ENCODE data around the gene GPS1.

The GPS1 gene

GRCh38 chr17:82048571-82048971, 3.1 kb upstream of the GPS1 start:
- Histone ChIP-seq H4K20me1 (ENCODE audit: insufficient read depth, low read length) (peaks cover 7% of the 10 kb centered on the region; the same call in 1 of the 2 replicates), H3K4me2 (ENCODE audit: low read length) (no peak overlapping the region), H3K27me3 (ENCODE audit: low read depth, low read length) (no peaks in the 10 kb centered on the region), H3K4me1 (ENCODE audit: low read length) (peaks cover 13% of the 10 kb centered on the region), H3K9me3 (ENCODE audit: insufficient read depth, low read length) (no peaks in the 10 kb centered on the region), H3K27ac (ENCODE audit: low read length) (no peak overlapping the region), H3K4me3 (ENCODE audit: low read length) (no peak overlapping the region), H2AFZ (ENCODE audit: low read depth, low read length) (no peak overlapping the region), H3K36me3 (replicated peaks; ENCODE audit: low read depth, low read length) (no peaks in the 10 kb centered on the region), H3K9ac (ENCODE audit: low read length) (no peak overlapping the region), H3K79me2 (ENCODE audit: low read length) (peaks cover 18% of the 10 kb centered on the region)
- no peak for TF ChIP-seq CTCF (IDR thresholded peaks at IDR 0.05; ENCODE audit: low read depth, low read length)
- no peak for TF ChIP-seq EZH2phosphoT487 (IDR thresholded peaks at IDR 0.05; ENCODE audit: low read depth)

GRCh38 chr17:82049106-82049505, 2.6 kb upstream of the GPS1 start:
- Histone ChIP-seq H3K4me3 (ENCODE audit: low read length) (no peak overlapping the region), H3K4me2 (ENCODE audit: low read length) (no peak overlapping the region), H3K9me3 (ENCODE audit: insufficient read depth, low read length) (no peaks in the 10 kb centered on the region), H3K79me2 (ENCODE audit: low read length) (peaks cover 18% of the 10 kb centered on the region), H3K27me3 (ENCODE audit: low read depth, low read length) (no peaks in the 10 kb centered on the region), H3K4me1 (ENCODE audit: low read length) (peaks cover 13% of the 10 kb centered on the region), H3K9ac (ENCODE audit: low read length) (no peak overlapping the region), H4K20me1 (ENCODE audit: insufficient read depth, low read length) (peaks cover 7% of the 10 kb centered on the region; the same call in 1 of the 2 replicates), H3K36me3 (replicated peaks; ENCODE audit: low read depth, low read length) (no peaks in the 10 kb centered on the region), H3K27ac (ENCODE audit: low read length) (no peak overlapping the region), H2AFZ (ENCODE audit: low read depth, low read length) (no peak overlapping the region)
- TF ChIP-seq CTCF (IDR thresholded peaks at IDR 0.05; ENCODE audit: low read depth, low read length) (no peak), EZH2phosphoT487 (IDR thresholded peaks at IDR 0.05; ENCODE audit: low read depth) (no peak)

DNA sequence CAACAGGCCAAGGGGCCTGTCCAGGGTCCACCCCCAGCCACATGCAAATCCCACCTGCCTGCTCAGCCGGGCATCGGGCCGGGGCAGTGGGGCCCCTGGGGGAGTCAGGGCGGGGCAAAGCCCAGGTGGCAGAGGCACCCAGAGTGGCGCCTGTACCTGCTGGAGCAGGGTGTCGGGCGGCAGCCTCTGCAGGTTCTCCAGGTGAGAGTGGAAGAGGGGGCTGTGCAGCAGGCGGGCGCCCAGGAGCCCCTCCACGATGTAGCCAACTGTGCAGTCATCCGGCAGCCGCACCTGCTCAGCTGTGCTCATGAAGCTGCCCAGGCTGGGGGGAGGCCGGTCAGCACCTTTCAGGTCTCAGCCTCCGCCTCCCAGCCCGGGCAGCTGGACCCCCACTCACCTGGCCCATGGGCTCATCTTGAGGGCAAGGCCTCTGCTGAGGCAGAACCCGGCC, 2.2 kb upstream of the GPS1 start:
- no peaks in the 10 kb centered on the region for H3K9me3 ChIP-seq (ENCODE audit: insufficient read depth, low read length)
- TF ChIP-seq CTCF (IDR thresholded peaks at IDR 0.05; ENCODE audit: low read depth, low read length): no peak
- TF ChIP-seq EZH2phosphoT487 (IDR thresholded peaks at IDR 0.05; ENCODE audit: low read depth): no peak
- H3K79me2 ChIP-seq (ENCODE audit: low read length): peaks cover 18% of the 10 kb centered on the region
- no peaks in the 10 kb centered on the region for H3K27me3 ChIP-seq (ENCODE audit: low read depth, low read length)
- no peak overlapping the region for H3K4me3 ChIP-seq (ENCODE audit: low read length)
- H3K36me3 ChIP-seq (replicated peaks; ENCODE audit: low read depth, low read length): no peaks in the 10 kb centered on the region
- H2AFZ ChIP-seq (ENCODE audit: low read depth, low read length): no peak overlapping the region
- no peak overlapping the region for H3K4me2 ChIP-seq (ENCODE audit: low read length)
- H3K4me1 ChIP-seq (ENCODE audit: low read length): peaks cover 13% of the 10 kb centered on the region
- H3K27ac ChIP-seq (ENCODE audit: low read length): no peak overlapping the region
- peaks cover 7% of the 10 kb centered on the region; the same call in 1 of the 2 replicates for H4K20me1 ChIP-seq (ENCODE audit: insufficient read depth, low read length)
- H3K9ac ChIP-seq (ENCODE audit: low read length): no peak overlapping the region

GRCh38 chr17:82050152-82050760, 1.4 kb upstream of the GPS1 start:
- H2AFZ ChIP-seq (ENCODE audit: low read depth, low read length): no peak overlapping the region
- no peaks in the 10 kb centered on the region for H3K27me3 ChIP-seq (ENCODE audit: low read depth, low read length)
- H3K4me2 ChIP-seq (ENCODE audit: low read length): peak overlapping the region; percentile 88; the same call in 1 of the 2 replicates
- peaks cover 7% of the 10 kb centered on the region; the same call in 1 of the 2 replicates for H4K20me1 ChIP-seq (ENCODE audit: insufficient read depth, low read length)
- peaks cover 5% of the 10 kb centered on the region for H3K36me3 ChIP-seq (replicated peaks; ENCODE audit: low read depth, low read length)
- TF ChIP-seq EZH2phosphoT487 (IDR thresholded peaks at IDR 0.05; ENCODE audit: low read depth): no peak
- no peak for TF ChIP-seq CTCF (IDR thresholded peaks at IDR 0.05; ENCODE audit: low read depth, low read length)
- H3K9ac ChIP-seq (ENCODE audit: low read length): no peak overlapping the region
- H3K79me2 ChIP-seq (ENCODE audit: low read length): peaks cover 18% of the 10 kb centered on the region
- H3K4me1 ChIP-seq (ENCODE audit: low read length): peaks cover 13% of the 10 kb centered on the region
- no peak overlapping the region for H3K4me3 ChIP-seq (ENCODE audit: low read length)
- no peak overlapping the region for H3K27ac ChIP-seq (ENCODE audit: low read length)
- no peaks in the 10 kb centered on the region for H3K9me3 ChIP-seq (ENCODE audit: insufficient read depth, low read length)
